Peyer's patch (tissue), 4 donors: ENCODE measurements around the gene LIPG.

Experiments
- POLR2A ChIP-seq, 2 donors: fragments of 450-650 bp; IDR thresholded peaks; one replicate each; pipeline ENCODE4 v1.5.1; 2017; ENCODE audit warnings: antibody characterized with exemption in 2 of 2, mild to moderate bottlenecking in 2 of 2, moderate library complexity in 2 of 2
- TF ChIP-seq, protein P1 (sequence below), 6 experiments: fragments of 450-650 bp in 4 of 6; fragments of 200-600 bp in 2 of 6; sonication (generic) in 1 of 6; IDR thresholded peaks; one replicate each; pipeline ENCODE4 v1.5.1; 2017 to 2019; ENCODE audit warnings: antibody characterized with exemption in 6 of 6, mild to moderate bottlenecking in 3 of 6, moderate library complexity in 1 of 6

DNA sequence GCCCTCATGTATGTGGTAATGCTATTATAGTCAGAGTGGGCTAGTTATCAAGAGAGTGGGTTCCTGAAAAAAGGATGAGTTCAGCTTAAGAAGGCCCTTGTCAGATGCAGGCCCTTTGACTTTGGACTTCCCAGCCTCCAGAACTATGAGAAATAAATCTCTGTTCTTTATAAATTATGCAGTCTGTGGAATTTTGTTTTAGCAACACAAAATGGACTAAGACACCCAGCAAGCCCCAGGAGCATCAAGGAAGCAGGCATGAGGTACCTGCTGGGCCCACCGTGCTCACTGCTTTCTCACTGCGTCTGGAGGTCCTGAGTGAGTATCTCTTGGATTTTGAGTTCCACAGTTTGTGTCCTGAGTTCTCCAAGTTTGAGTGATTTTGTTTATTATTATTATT is 35.9 kb upstream of the LIPG start:
- TF ChIP-seq, protein P1, sequence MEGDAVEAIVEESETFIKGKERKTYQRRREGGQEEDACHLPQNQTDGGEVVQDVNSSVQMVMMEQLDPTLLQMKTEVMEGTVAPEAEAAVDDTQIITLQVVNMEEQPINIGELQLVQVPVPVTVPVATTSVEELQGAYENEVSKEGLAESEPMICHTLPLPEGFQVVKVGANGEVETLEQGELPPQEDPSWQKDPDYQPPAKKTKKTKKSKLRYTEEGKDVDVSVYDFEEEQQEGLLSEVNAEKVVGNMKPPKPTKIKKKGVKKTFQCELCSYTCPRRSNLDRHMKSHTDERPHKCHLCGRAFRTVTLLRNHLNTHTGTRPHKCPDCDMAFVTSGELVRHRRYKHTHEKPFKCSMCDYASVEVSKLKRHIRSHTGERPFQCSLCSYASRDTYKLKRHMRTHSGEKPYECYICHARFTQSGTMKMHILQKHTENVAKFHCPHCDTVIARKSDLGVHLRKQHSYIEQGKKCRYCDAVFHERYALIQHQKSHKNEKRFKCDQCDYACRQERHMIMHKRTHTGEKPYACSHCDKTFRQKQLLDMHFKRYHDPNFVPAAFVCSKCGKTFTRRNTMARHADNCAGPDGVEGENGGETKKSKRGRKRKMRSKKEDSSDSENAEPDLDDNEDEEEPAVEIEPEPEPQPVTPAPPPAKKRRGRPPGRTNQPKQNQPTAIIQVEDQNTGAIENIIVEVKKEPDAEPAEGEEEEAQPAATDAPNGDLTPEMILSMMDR (IDR thresholded peaks at IDR 0.05) = no peak
- no peak for TF ChIP-seq POLR2A (IDR thresholded peaks at IDR 0.05)
